Brain pericyte (primary cell): ENCODE data around the gene SLC7A9.

Experiments used
- DNase-seq: peaks from one replicate; pipeline ENCODE4 v3.0.0-alpha.2; 2012; ENCODE audit warnings: low read depth, low spot score

The SLC7A9 gene

DNA sequence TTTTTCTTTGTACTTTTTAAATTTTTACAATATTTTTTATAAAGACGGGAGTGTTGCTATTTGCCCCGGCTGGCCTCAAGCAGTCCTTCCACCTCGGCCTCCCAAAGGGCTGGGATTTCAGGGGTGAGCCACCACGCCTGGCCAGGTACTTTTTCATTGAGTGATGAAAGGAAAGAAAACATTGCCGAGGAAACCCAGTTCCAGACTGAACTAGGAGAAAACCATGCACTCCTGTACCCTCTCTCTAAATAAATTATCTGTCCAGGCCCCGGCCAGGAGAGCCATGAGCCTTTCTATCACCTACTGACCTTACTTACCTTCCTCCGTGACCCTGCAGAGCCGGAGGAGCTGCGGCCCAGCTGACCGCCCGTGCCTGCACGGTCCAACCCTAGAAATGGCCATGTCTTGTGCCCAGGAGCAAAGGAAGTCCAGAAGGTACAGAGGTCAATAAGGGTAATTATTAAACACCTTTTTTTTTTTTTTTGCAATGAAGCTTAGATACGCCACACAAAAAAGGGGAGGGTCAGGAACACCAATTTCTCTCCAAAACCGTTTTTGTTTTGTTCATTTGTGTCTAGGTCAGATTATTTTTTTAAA, at the start of gene SLC7A9:
TSS of gene SLC7A9 (minus strand) at position 399 of the 597 bp plus-strand sequence. CDS start 1,233 bp downstream, outside the sequence.
- DNase-seq, result no peak

DNA sequence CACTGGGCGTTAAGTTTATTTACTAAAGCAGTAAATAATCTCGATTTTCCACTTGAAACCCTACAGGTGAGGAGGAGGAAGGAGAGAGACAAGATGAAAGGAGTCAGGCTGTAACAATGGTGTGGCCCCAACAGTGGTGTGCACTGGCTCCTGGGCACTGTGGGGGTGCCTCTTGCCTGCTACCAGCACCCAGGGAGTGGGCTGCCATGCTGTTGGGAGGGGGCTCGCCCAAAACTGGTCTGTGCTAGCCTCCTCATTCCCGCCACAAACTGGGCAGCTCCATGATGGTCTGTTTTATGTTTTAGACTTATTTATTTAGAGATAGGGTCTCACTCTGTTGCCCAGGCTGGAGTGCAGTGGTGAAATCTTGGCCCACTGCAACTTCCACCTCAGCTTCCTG, 49.8 kb upstream of the SLC7A9 start:
- no peak for DNase-seq

DNA sequence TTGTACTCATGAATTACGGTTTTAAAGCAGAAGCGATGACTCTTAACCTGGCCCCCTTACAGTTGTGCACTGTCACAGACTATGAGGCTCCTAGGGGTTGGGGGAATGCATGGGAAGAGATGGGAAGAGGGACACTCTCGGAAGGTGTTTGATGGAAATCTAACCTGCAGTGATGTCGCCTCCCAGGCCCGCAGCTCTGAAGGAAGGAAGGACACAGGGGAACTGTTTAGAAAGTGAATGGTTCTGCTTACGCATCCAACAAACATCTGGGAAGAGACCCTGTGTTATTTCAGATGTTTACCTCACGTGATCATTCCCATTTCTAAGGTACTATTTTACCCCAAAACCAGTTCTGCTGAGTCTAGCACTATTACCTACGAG, 48.0 kb upstream of the SLC7A9 start:
- DNase-seq, result no peak

DNA sequence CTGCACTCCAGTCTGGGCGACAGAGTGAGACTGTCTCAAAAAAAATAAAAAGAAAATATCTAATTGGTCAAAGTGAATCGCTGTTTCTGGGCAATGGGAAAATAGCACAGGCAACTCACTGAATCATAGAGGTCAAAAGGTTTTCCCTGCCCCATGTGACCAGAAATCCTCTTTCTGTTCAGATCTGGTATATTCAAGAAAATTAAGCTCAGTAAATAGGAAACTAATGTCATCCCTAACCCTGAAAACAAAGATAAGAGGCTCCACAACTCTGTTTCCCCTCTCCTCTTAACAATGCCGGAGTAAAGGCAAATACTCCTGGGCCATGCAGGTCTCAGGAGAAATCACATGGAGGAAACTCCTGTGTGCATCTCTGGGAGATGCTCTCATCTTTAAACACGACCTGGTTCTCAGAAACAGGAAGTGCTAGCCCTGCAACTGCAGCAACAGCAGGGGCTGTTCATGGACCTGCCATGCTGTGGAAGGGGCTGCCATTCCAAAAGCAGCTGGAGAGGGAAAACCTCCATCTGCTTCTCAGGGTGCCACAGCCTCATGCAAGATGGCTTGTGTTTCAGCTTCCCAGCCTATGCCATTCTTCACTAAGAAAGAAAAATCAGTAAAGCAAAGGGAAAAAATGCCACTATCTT, 47.5 kb upstream of the SLC7A9 start:
- no peak for DNase-seq

DNA sequence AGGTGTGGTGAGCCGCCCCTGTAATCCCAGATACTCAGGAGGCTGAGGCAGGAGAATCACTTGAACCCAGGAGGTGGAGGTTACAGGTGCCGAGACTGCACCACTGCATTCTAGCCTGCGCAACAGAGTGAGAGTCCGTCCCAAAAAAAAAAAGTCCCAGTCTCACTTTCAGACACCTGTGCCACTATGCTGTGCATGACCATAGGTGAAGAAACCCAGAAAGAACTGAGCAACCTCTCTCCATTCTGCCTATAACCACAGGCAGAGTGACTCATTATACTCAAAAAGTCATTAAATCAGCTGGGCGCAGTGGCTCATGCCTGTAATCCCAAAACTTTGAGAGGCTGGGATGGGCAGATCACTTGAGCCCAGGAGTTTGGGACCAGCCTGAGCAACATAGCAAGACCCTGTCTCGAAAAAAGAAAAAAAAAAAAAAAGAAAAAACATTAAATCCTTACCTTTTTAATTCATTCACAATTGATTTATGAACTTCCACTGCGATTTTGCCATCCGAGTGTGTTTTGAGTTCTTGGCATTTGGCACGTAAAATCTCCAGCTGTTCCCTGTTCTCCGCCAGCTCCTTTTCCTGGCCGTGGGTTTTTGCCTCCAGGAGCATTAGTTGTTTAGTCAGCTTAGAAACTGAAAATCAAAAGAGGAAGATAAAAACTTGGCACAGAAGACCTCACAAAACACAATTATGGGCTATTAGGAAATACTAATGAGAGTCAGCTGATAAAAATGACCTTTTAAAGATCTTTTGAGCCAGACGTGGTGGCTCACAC, 45.5 kb upstream of the SLC7A9 start:
- DNase-seq, result no peak

DNA sequence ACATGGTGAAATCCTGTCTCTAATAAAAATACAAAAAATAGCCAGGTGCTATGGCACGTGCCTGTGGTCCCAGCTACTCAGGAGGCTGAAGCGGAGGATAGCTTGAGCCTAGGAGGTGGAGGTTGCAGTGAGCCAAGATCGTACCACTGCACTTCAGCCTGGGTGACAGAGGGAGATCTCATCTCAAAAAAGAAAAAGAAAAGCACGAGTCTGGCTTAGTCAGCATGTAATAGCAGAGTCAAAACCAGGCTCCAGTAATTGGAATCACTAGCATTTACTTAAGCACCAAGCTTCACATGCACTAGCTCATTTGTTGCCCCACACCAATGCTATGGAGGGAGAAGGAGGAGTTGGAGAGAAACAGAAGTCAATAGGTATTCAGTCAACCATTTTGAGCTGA, 41.9 kb upstream of the SLC7A9 start:
- no peak for DNase-seq

DNA sequence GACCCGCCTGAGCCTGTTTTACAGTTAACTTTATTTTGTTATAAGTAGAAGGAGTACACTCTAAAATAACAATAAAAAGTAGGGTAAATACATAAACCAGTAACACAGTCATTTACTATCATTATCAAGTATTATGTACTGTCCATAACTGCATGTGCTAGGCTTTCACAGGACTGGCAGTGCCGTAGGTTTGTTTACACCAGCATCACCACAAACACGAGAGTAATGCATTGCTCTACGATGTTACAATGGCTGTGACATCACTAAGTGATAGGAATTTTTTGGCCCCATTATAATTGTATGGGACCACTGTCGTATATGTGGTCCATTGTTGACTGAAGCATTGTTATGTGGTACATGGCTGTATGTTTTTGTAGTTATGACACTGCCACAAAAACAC, 41.3 kb upstream of the SLC7A9 start:
- no peak for DNase-seq

DNA sequence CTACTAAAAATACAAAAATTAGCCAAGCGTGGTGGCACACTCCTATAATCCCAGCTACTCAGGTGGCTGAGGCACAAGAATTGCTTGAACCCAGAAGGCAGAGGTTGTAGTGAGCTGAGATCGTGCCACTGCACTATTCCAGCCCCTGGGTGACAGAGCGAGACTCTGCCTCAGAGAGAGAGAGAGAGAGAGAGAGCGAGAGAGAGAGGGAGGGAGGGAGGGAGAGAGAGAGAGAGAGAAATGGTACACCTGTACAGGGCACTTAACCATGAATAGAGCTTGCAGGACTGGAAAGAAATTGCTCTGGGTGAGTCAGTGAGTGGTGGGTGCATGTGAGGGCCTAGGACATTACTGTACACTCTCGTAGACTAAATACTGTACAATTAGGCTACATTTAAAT, 40.5 kb upstream of the SLC7A9 start:
- no peak for DNase-seq

DNA sequence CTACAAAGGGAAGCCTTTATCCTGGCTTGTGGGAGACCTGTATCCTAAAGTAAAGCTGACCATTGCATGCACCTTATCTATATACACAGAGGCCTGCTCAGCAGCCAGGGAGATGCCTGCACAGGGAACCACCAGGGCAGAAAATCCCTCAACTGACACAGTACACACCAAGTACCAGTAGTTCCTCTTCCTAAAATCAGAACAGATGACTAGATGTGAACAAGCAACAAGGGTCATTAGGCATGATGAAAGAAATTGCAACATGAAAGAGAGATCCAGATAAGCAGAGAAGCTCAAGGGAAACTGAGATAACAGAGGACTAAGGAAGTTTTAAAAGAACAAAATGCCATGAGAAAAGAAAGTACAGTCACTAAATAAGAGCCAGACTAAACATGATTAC, 39.7 kb upstream of the SLC7A9 start:
- no peak for DNase-seq

DNA sequence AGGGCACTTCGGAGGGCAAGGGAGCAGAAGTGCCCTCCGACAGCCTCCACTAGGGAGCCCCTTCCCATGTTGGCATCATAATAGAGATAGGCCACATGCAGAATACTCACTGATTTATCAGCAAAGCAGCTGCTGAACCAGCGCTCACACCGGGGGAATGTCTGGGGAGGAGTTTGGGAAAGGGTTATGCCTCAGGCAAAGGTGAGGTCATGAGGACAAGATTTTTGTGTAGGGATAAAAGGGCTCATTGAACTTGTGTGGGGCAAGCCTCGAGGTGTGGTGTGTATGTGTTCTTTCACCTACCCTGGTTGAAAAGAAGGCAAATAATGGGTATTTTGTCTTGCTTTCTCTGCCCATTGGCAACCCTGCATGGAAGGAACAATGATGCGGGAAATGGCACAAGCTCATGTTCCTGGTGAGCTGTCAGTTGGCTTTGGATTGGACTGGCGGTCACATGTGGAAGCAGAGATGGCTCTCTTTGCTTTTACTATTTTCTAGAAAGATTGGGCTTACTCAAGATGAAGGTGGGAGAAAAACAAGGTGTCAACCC, 39.1 kb upstream of the SLC7A9 start:
- DNase-seq, result no peak

DNA sequence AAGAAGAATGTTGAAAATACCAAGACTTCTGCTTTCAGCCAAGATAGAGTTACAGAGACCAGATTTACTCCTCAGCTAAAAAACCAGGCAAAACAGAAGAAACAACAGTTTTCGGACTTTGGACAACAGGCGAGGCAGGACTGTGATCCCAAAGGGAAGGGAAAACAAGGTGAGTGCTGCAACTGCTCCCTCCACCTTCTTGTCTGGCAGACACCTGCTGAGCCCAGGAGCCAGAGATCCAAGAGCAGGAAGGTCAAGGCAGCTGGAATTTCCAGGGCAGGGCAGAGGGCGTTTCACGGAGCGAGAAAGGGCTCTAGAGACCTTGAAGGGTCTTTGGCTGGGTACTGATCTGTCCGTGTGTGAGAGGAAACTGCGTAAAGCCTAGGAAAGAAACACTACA, 32.9 kb upstream of the SLC7A9 start:
- no peak for DNase-seq

DNA sequence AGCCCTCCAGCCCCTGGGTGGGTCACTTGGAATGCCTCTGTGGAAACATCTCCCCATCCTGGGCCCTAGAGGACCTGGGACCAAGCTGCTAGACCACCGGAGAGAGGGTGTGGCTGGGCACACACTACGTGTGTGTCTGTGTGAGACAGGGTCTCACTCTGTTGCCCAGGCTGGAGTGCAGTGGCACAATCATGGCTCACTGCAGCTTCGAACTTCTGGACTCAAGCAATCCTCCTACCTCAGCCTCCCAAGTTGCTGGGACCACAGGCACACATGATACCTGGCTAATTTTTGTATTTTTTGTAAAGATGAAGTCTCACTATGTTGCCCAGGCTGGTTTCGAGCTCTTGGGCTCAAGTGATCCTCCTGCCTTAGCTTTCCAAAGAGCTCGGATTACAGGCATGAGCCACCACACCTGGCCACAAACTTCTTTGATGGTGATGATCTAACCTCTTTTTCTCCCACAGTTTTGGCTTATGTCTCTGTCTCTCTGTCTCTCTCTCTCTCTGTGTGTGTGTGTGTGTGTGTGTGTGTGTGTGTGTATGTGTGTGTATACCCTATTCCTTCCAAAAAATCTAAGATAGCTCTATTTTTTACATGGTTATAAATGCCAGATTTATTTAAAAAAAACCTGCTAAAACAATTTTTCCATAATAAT, 32.1 kb upstream of the SLC7A9 start:
- no peak for DNase-seq

DNA sequence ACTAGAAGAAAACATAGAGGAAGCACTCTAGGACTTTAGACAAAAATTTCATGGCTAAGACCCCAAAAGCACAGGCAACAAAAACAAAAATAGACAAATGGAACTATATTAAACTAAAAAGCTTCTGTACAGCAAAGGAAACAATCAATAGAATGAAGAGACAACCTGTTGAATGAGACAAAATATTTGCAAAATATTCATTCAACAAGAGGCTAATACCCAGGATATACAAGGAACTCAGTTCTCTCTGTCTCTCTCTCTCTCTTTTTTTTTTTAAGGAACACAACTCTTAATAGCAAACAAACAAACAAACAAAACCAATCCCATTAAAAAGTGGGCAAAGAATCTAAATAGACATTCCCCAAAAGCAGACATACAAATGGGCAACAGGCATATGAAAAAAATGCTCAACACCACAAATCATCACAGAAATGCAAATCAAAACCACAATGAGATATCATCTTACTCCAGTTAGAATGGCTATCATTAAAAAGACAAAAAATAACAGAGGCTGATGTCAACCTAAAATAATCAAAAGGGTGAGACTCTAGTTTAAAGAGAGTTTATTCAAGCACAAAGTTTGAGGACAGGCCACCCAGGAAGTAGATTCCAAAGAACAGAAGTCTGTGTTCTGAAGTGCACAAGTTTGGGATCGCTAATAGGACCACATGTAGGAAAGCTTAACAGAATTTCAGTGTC, 27.1 kb upstream of the SLC7A9 start:
- no peak for DNase-seq

DNA sequence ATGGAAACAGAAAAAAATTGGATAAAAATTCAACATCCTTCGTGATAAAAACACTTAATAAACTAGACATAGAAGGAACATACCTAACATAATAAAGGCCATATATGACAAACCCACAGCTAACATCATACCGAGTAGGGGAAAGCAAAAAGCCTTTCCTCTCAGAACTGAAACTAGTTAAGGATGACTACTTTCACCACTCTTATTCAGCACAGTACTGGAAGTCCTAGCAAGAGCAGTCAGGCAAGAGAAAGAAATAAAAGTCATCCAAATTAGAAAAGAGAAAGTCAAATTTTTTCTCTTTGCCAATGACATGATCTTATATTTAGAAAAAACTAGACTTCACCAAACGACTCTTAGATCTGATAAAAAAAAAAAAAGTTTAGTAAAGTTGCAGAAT, 25.8 kb upstream of the SLC7A9 start:
- DNase-seq, result no peak

DNA sequence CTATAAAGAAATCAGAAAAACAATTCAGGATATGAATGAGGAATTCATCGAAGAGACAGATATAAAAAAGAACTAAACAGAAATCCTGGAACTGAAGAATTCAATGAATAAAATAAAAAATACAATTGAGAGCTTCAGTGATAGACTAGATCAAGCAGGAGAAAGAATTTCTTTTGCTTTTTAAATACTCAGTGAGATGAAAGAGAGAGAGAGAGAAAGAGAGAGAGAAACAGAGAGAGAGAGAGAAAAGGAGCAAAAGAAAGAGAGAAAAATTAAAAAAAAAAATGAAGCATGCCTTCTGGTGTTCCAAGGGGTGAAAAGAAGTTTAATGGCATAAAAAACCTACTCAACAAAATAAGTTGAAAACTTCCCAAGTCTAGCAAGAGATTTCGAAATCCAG, 22.0 kb upstream of the SLC7A9 start:
- no peak for DNase-seq

DNA sequence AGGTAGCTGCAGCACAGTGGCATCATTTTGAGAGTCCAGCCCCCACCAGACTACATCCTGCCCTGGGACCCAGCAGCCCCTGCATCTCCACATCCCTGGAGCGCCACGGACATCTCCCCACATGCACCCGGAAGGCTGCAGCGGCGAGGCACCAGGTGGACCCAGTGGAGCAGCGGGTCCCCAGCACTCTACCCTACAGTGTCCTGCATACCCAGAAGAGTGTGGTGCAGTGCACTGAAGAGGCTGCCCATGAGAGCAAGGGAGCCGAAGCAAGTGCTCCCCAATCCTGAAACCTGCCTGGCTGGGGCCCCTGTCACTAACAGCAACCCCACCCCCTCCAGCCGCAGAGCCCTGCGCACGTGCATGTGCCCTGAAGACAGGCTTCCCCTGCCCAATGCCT, 21.3 kb upstream of the SLC7A9 start:
- no peak for DNase-seq

DNA sequence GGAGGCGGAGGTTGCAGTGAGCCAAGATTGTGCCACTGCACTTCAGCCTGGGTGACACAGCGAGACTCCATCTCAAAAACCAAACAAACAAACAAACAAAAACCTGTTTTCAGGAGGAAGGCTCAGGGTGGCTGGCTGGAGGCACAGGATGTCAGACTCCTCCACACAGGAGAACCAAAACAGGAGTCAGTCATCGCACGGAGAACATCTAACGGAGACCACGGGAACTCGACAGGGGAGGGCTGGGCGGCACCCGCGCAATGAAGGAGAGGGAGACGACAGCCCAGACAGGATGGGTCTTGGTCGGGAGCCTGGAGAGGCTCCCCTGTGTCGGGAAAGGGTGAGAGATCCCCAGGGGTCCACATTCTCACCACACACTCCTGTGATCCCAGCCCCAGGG, 20.8 kb upstream of the SLC7A9 start:
- no peak for DNase-seq

DNA sequence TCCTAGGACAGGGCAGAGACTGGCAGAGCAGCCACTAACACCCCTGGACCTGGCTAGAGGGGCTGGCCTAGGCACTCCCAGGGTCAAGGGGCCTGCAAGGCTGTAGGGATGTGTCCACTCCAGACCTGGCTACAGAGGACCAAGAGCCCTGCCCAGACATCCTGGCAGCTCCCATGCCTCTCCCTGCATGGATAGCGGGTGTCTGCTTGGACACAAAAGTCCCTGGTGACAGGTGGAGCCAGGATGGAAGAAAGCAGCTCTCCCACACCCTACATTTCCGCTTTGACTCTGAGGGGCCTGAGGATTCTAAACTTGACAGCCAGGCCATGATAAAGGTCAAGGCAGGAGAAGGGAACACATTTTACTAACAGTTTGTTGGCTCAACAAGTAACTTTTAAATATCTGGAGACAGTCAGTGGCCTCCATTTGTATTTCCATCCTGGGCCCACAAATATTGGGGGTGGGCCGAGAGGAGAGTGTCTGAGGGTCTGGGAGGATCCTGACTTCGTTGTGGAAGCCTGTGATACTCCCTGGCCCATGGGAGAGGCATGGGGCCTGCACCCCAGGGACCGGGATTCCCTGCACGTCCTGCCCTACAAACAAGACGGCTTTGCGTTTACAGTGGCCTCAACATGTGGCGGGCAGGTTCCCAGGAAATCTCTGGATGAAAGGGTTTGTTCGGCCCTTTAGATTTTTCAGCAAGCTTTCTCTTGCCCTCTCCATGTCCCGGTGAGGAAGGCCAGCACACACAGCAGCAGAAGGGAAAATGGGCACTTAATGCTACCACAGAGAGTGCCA, 19.8 kb upstream of the SLC7A9 start:
- DNase-seq, result no peak

DNA sequence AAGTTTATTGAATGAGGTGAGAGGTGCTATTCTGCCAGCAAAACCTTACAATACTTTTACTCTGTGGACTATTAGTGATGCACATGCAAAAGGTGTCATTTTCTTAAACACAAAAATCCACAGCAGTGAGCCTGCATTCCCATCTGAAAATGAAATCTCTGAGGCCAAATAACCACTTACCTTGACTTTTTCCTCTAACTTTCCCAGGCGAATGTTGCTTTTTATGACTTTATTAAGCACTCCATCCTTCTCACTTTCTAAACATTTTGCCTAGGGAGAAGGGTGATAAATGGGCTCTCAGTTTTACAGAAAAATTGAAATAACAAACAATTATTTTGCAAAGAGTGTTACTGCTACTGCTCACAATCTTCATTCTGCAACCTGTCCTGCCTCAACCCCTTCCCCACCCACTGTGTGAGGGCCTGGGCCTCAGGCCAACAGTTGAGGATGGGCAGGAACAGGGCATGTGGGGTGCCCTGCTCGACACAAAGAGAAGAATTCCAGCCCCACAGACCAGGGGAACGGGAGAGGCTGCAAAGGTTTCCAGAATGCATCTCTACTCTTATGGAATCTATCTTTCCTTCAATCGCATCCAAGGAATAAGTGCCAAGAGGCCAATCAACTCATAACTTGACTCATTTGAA, 18.1 kb upstream of the SLC7A9 start:
- no peak for DNase-seq

DNA sequence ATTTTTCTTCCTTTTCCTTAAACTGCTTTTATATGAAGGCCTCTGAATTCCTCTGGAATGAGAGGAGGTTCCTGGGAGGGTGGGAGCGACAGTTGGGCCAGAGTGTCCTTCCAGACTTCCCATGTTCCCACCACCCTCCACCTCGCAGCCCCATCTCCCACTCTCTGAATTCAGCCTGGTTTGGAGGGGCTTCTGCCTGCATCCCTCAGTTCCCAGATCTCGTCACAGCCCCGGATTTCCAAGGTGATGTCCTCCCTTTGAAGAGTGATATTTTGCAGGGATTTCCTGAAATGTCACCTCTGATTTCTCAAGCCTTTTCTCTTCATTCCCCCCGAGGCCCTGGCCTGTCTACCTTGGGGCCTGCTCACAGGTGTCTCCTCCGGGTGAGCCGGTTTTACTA, 16.7 kb upstream of the SLC7A9 start:
- DNase-seq, result no peak
